Right lobe of liver (tissue), 4 donors: ENCODE measurements around the gene TRDMT1.

ENCODE experiments used
- POLR2A ChIP-seq: fragments of 450-650 bp; IDR thresholded peaks from one replicate; pipeline ENCODE4 v1.6.1; 2017; ENCODE audit warnings: antibody characterized with exemption, mild to moderate bottlenecking
- TF ChIP-seq, protein P1 (sequence below), 4 donors: fragments of 200-600 bp in 3 of 4; fragments of 450-650 bp in 1 of 4; IDR thresholded peaks; one replicate each; pipeline versions ENCODE4 v1.5.1 to v1.8.0; 2016 to 2022; ENCODE audit warnings: antibody characterized with exemption in 4 of 4, mild to moderate bottlenecking in 2 of 4
- donor health status: DM: no; HTN: no; CAD: no.
- donor health status: DM: no; HTN: no; CAD: no.
- donor health status: DM: no; HTN: yes; CAD: no.

DNA sequence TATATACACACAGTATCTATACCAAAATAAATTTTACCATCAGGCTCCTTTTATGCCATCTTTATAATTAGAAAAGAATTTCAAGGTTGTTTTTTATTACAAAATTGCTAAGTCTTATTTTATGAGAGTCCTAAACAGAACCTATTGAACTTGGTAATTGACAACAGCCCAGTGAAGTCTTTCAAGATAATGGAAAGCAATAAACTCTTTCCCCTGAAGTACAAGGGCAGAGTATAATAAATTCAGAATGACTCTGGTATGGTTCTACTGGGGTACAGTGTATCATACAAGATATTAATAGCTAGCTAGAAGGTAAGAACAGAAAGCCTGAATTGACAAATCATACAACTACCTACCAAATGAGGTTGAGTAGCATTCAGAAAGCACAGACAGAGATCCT lies 45.6 kb downstream of the TRDMT1 start:
- TF ChIP-seq POLR2A = no peak
- TF ChIP-seq, protein P1, sequence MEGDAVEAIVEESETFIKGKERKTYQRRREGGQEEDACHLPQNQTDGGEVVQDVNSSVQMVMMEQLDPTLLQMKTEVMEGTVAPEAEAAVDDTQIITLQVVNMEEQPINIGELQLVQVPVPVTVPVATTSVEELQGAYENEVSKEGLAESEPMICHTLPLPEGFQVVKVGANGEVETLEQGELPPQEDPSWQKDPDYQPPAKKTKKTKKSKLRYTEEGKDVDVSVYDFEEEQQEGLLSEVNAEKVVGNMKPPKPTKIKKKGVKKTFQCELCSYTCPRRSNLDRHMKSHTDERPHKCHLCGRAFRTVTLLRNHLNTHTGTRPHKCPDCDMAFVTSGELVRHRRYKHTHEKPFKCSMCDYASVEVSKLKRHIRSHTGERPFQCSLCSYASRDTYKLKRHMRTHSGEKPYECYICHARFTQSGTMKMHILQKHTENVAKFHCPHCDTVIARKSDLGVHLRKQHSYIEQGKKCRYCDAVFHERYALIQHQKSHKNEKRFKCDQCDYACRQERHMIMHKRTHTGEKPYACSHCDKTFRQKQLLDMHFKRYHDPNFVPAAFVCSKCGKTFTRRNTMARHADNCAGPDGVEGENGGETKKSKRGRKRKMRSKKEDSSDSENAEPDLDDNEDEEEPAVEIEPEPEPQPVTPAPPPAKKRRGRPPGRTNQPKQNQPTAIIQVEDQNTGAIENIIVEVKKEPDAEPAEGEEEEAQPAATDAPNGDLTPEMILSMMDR (IDR thresholded peaks at IDR 0.05) = no peak
